CD4-positive, alpha-beta T cell treated with Interleukin-6 for 4 hours (primary cell): ENCODE data around the gene SLC35A3.

Experiments used
- DNase-seq: peaks from one replicate; pipeline ENCODE4 v3.0.0-alpha.2; 2020; ENCODE audit warnings: mixed read lengths

SLC35A3 gene

DNA sequence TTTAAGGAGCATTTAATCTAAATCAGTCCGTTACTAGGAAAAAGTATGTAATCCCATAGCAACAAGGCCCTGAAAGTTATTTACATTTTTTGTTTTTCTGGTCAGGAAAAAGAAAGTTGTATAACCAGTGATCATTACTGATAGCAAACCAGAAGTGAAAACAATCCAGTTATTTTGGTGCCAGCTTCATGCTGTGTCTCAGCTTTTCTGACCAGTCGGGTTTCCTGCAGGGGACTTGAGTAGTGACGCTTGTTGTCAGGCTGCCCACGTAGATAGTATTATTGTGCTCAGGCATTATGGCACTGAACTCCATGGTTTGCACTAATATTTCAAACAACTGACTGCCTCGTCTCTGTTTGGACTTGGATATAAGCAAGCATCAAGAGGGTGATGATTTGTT, 107.7 kb downstream of the SLC35A3 start:
- DNase-seq, result no peak

DNA sequence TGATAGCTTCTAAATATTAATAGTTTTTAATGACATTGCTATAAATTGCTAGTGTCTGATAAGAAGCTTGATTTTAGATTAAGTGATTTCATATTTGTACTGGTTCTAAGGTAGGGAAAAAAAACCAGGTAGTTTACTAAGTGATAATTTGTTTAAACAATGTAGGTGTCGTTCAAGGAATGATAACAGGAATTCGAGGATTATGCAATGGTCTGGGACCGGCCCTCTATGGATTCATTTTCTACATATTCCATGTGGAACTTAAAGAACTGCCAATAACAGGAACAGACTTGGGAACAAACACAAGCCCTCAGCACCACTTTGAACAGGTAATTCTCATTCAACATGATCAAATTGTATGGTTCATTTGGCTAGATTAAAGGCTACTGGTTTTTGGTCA, 110.5 kb downstream of the SLC35A3 start:
- DNase-seq, result no peak
